Testis (tissue), 3 donors: Measurements from ENCODE around the gene TP53. TPM values are rescaled to one million over a fixed set of nuclear protein-coding genes. Genes with fewer than 3 reads are reported as not detected.

Experiments
- DNase-seq: peaks from one replicate; pipeline ENCODE4 v3.0.0-alpha.2; 2019
- H3K27ac ChIP-seq, 2 donors: fragments of 200-600 bp; sonication (generic); one replicate each; pipeline ENCODE4 v1.5.1; 2019
- H3K27me3 ChIP-seq: fragments of 200-600 bp; sonication (generic); one replicate; pipeline ENCODE4 v1.5.1; 2019
- H3K36me3 ChIP-seq: fragments of 200-600 bp; sonication (generic); one replicate; pipeline ENCODE4 v1.5.1; 2017; ENCODE audit warnings: low read depth; ENCODE audit errors: missing control alignments
- H3K4me1 ChIP-seq: fragments of 200-600 bp; sonication (generic); one replicate; pipeline ENCODE4 v1.5.1; 2019
- H3K4me3 ChIP-seq, 2 donors: fragments of 200-600 bp; sonication (generic); one replicate each; pipeline ENCODE4 v1.5.1; 2017 to 2019
- H3K9me3 ChIP-seq: fragments of 200-600 bp; sonication (generic); one replicate; pipeline ENCODE4 v1.5.1; 2017
- CTCF ChIP-seq, 3 experiments: fragments of 450-650 bp in 2 of 3; fragments of 200-600 bp in 1 of 3; sonication (generic) in 1 of 3; IDR thresholded peaks; one replicate each; pipeline ENCODE4 v1.5.1; 2016 to 2019; ENCODE audit warnings: antibody characterized with exemption in 3 of 3, mild to moderate bottlenecking in 2 of 3, moderate library complexity in 1 of 3
- POLR2A ChIP-seq: fragments of 450-650 bp; IDR thresholded peaks from one replicate; pipeline ENCODE4 v1.6.1; 2017; ENCODE audit warnings: antibody characterized with exemption, mild to moderate bottlenecking, moderate library complexity
- WGBS, 2 donors: methylation state at CpG; one replicate each; pipeline ENCODE4 v1.1.5; 2018; 5-methylcytosine and 5-hydroxymethylcytosine counted together
- intact Hi-C: fragments of 100-400 bp; cut with DNase I; formaldehyde crosslinking; loops from one replicate; pipeline ENCODE4 v1.15.1; 2023; ENCODE audit warnings: low total_unique reads
- polyA plus RNA-seq: library from polyadenylated mRNA; stranded (reverse); fragments of 350-450 nt; fragmentation: Illumina TruSeq; extraction: RNeasy Lipid Tissue Mini Kit (QIAGEN cat#74804); gene quantifications from one replicate; pipeline ENCODE4 v1.2.3, GENCODE V29; 2014; ENCODE audit warnings: low read depth, low replicate concordance; ENCODE audit not compliant: insufficient read depth
- total RNA-seq, 2 donors: library from RNA; depleted of rRNA; stranded (reverse); fragments of >200 nt; gene quantifications; one replicate each; pipeline ENCODE4 v1.2.3, GENCODE V29; 2016

TP53 gene
- total and polyA plus RNA-seq, 3 donors from 2014 or later: 32.1 to 47.1 (median 45.0) TPM

GRCh38 chr17:7636163-7636562 is 51.1 kb downstream of the TP53 start:
- peaks cover 5% of the 10 kb centered on the region for H3K4me1 ChIP-seq
- 74 to 80% methylated on average over 5 of the region's 5 CpGs for WGBS, 2 donors
- H3K27me3 ChIP-seq: no peaks in the 10 kb centered on the region
- H3K4me3 ChIP-seq: no peak overlapping the region
- intact Hi-C loops: no loop called here
- H3K9me3 ChIP-seq: no peaks in the 10 kb centered on the region
- no peak overlapping the region for H3K27ac ChIP-seq
- H3K36me3 ChIP-seq: no peaks in the 10 kb centered on the region
- no peak for DNase-seq
- TF ChIP-seq POLR2A (no peak), CTCF (IDR thresholded peaks at IDR 0.05) (no peak)

GRCh38 chr17:7634384-7634783 is 52.9 kb downstream of the TP53 start:
- DNase-seq: peak; percentile 64
- Histone ChIP-seq H3K36me3 (no peaks in the 10 kb centered on the region), H3K27ac (no peak overlapping the region), H3K27me3 (no peaks in the 10 kb centered on the region), H3K4me3 (no peak overlapping the region), H3K9me3 (no peaks in the 10 kb centered on the region), H3K4me1 (peaks cover 7% of the 10 kb centered on the region)
- peak; percentile 21 to 37 (median 25) for TF ChIP-seq CTCF (IDR thresholded peaks at IDR 0.05)
- no peak for TF ChIP-seq POLR2A
- intact Hi-C loops: no loop called here
- 41 to 42% methylated on average over 5 of the region's 5 CpGs for WGBS, 2 donors

- H3K27ac ChIP-seq: no peak overlapping the region
- H3K9me3 ChIP-seq: no peaks in the 10 kb centered on the region
- no peak for TF ChIP-seq POLR2A
- no peak for TF ChIP-seq CTCF (IDR thresholded peaks at IDR 0.05)
- DNase-seq: no peak
- no peaks in the 10 kb centered on the region for H3K27me3 ChIP-seq
- H3K4me1 ChIP-seq: peaks cover 10% of the 10 kb centered on the region
- no peak overlapping the region for H3K4me3 ChIP-seq
- no peaks in the 10 kb centered on the region for H3K36me3 ChIP-seq
- WGBS, 2 donors: 84 to 85% methylated on average over 2 of the region's 2 CpGs
- intact Hi-C loops: no loop called here
These were observed 54.2 kb downstream of the TP53 start for GRCh38 chr17:7633093-7633492.

GRCh38 chr17:7632492-7632894 is 54.8 kb downstream of the TP53 start:
- Histone ChIP-seq H3K36me3 (no peaks in the 10 kb centered on the region), H3K9me3 (no peaks in the 10 kb centered on the region), H3K27me3 (no peaks in the 10 kb centered on the region), H3K27ac (no peak overlapping the region), H3K4me3 (no peak overlapping the region), H3K4me1 (peaks cover 13% of the 10 kb centered on the region)
- WGBS, 2 donors: 63 to 66% methylated on average over 5 to 6 of the region's 6 CpGs
- intact Hi-C loops: no loop called here
- TF ChIP-seq CTCF (IDR thresholded peaks at IDR 0.05) (peak; percentile 31 to 52 (median 36)), POLR2A (no peak)
- no peak for DNase-seq
